CD14-positive monocyte (primary cell): Measurements from ENCODE around the gene SH3GLB2. TPM values are rescaled to one million over a fixed set of nuclear protein-coding genes. Genes with fewer than 3 reads are reported as not detected.

Source experiments
- DNase-seq, 3 donors: peaks; one replicate each; pipeline ENCODE4 v3.0.0-alpha.2; 2011 to 2022
- H2AFZ ChIP-seq: 2 replicates; pipeline ENCODE4 v1.6.0; 2012; ENCODE audit warnings: mild to moderate bottlenecking, low read depth, low read length, inconsistent platforms; ENCODE audit not compliant: insufficient read depth, poor library complexity, severe bottlenecking
- H3K27ac ChIP-seq, 2 donors: 1 replicate in 1 of 2; 2 replicates in 1 of 2; pipeline ENCODE4 v1.5.1; 2012 to 2013; ENCODE audit warnings: low read length in 2 of 2, control low read depth in 1 of 2, inconsistent platforms in 1 of 2, low read depth in 1 of 2, mild to moderate bottlenecking in 1 of 2
- H3K27me3 ChIP-seq, 2 donors: one replicate each; pipeline versions ENCODE4 v1.6.0 to v1.6.1; 2011 to 2013; ENCODE audit warnings: low read length in 2 of 2; ENCODE audit not compliant: control insufficient read depth in 2 of 2, insufficient read depth in 2 of 2
- H3K36me3 ChIP-seq, 2 donors: replicated peaks in 1 of 2; 1 replicate in 1 of 2; 2 replicates in 1 of 2; pipeline versions ENCODE4 v1.5.1 to v1.6.1; 2012 to 2013; ENCODE audit warnings: low read length in 2 of 2, control low read depth in 1 of 2, inconsistent platforms in 1 of 2, mild to moderate bottlenecking in 1 of 2; ENCODE audit not compliant: insufficient read depth in 2 of 2, control insufficient read depth in 1 of 2
- H3K4me1 ChIP-seq, 2 donors: 1 replicate in 1 of 2; 2 replicates in 1 of 2; pipeline versions ENCODE4 v1.5.1 to v1.6.1; 2012 to 2013; ENCODE audit warnings: low read length in 2 of 2, control low read depth in 1 of 2, inconsistent platforms in 1 of 2, mild to moderate bottlenecking in 1 of 2, moderate library complexity in 1 of 2; ENCODE audit not compliant: insufficient read depth in 2 of 2, control insufficient read depth in 1 of 2
- H3K4me2 ChIP-seq: replicated peaks from 2 replicates; pipeline ENCODE3; 2012; ENCODE audit warnings: low read length, moderate library complexity, mild to moderate bottlenecking; ENCODE audit not compliant: poor library complexity, severe bottlenecking; ENCODE audit errors: extremely low read depth
- H3K4me3 ChIP-seq, 3 experiments: fragments of 200-600 bp in 1 of 3; sonication (generic) in 1 of 3; replicated peaks in 1 of 3; 1 replicate in 2 of 3; 2 replicates in 1 of 3; pipeline ENCODE4 v1.5.1; 2011 to 2013; ENCODE audit warnings: low read length in 3 of 3, mild to moderate bottlenecking in 3 of 3, control low read depth in 2 of 3, low read depth in 2 of 3, inconsistent platforms in 1 of 3, moderate library complexity in 1 of 3
- H3K79me2 ChIP-seq: 2 replicates; pipeline ENCODE4 v1.6.0; 2012; ENCODE audit warnings: mild to moderate bottlenecking, control low read depth, inconsistent platforms, low read length, moderate library complexity; ENCODE audit not compliant: insufficient read depth
- H3K9ac ChIP-seq: 2 replicates; pipeline ENCODE4 v1.6.0; 2017; ENCODE audit warnings: low read length, mild to moderate bottlenecking; ENCODE audit not compliant: insufficient read depth, poor library complexity, severe bottlenecking
- H3K9me3 ChIP-seq, 2 donors: replicated peaks in 1 of 2; 1 replicate in 1 of 2; 2 replicates in 1 of 2; pipeline versions ENCODE4 v1.5.1 to v1.6.1; 2012 to 2013; ENCODE audit warnings: low read length in 2 of 2, control low read depth in 1 of 2; ENCODE audit not compliant: control insufficient read depth in 1 of 2, insufficient read depth in 1 of 2
- H4K20me1 ChIP-seq: 2 replicates; pipeline ENCODE4 v1.6.0; 2012; ENCODE audit warnings: mild to moderate bottlenecking, low read length, control low read depth, moderate library complexity; ENCODE audit not compliant: insufficient read depth
- H3K27ac Mint-ChIP-seq, 7 donors: one replicate each; pipeline ENCODE4 v1.8.0; 2020; ENCODE audit warnings: mild to moderate bottlenecking in 7 of 7, mixed read lengths in 7 of 7, moderate library complexity in 6 of 7, inconsistent platforms in 2 of 7
- H3K27me3 Mint-ChIP-seq, 3 donors: one replicate each; pipeline ENCODE4 v1.8.0; 2021 to 2022; ENCODE audit warnings: low read depth in 3 of 3, mild to moderate bottlenecking in 3 of 3, mixed read lengths in 3 of 3, moderate library complexity in 3 of 3, inconsistent platforms in 1 of 3
- H3K36me3 Mint-ChIP-seq, 2 donors: one replicate each; pipeline ENCODE4 v1.8.0; 2020; ENCODE audit warnings: mixed read lengths in 2 of 2, inconsistent platforms in 1 of 2, mild to moderate bottlenecking in 1 of 2
- H3K4me1 Mint-ChIP-seq: one replicate; pipeline ENCODE4 v1.8.0; 2020; ENCODE audit warnings: mild to moderate bottlenecking, mixed read lengths
- H3K4me3 Mint-ChIP-seq, 2 donors: one replicate each; pipeline ENCODE4 v1.8.0; 2020; ENCODE audit warnings: mild to moderate bottlenecking in 2 of 2, mixed read lengths in 2 of 2, moderate library complexity in 1 of 2
- H3K9me3 Mint-ChIP-seq, 7 donors: one replicate each; pipeline ENCODE4 v1.8.0; 2020 to 2022; ENCODE audit warnings: mixed read lengths in 7 of 7, mild to moderate bottlenecking in 6 of 7, moderate library complexity in 6 of 7, inconsistent platforms in 2 of 7
- CTCF ChIP-seq: fragments of 200-600 bp; IDR thresholded peaks from one replicate; pipeline ENCODE4 v1.8.0; 2022; ENCODE audit warnings: antibody characterized with exemption, mild to moderate bottlenecking
- WGBS: methylation state at CpG from one replicate; pipeline ENCODE4 v1.1.5; 2013; ENCODE audit warnings: missing lambda C conversion rate; ENCODE audit not compliant: insufficient coverage; 5-methylcytosine and 5-hydroxymethylcytosine counted together
- intact Hi-C, 2 donors: fragments of 100-400 bp; cut with micrococcal nuclease; formaldehyde crosslinking; loops; one replicate each; pipeline versions ENCODE4 v1.15.0 to v1.15.1; 2023
- polyA plus RNA-seq, 3 donors: library from polyadenylated mRNA; depleted of rRNA in 1 of 3; unstranded in 2 of 3; stranded (reverse) in 1 of 3; fragments of 300-500 nt in 2 of 3; fragments of >200 nt in 1 of 3; fragmentation: Illumina TruSeq in 2 of 3; gene quantifications; 1 replicate in 2 of 3; 2 replicates in 1 of 3; pipeline ENCODE4 v1.2.3, GENCODE V29; 2012 to 2021

The SH3GLB2 gene
- polyA plus RNA-seq, 3 donors: 8.0 to 77.0 (median 25.9) TPM

- no peaks in the 10 kb centered on the region for H3K4me1 ChIP-seq
- no CpG with 5 or more reads among the region's 8 CpGs for WGBS
- Mint-ChIP-seq H3K36me3 (peaks cover 90 to 98% of the 10 kb centered on the region in 2 donors), H3K27ac (no peak overlapping the region), H3K4me1 (no peaks in the 10 kb centered on the region), H3K9me3 (no peaks in the 10 kb centered on the region), H3K27me3 (peaks cover 0 to 1% (median 0%) of the 10 kb centered on the region in 3 donors), H3K4me3 (no peak overlapping the region)
- no peak overlapping the region for H3K27ac ChIP-seq
- no peaks in the 10 kb centered on the region for H3K9me3 ChIP-seq
- no peak overlapping the region for H2AFZ ChIP-seq
- H4K20me1 ChIP-seq: no peaks in the 10 kb centered on the region
- no peak overlapping the region for H3K4me2 ChIP-seq
- peaks cover 91 to 99% of the 10 kb centered on the region in 2 donors for H3K36me3 ChIP-seq
- no peak overlapping the region for H3K9ac ChIP-seq
- TF ChIP-seq CTCF: no peak
- H3K27me3 ChIP-seq: no peaks in the 10 kb centered on the region
- DNase-seq: no peak
- intact Hi-C loops: no loop called here
- no peak overlapping the region for H3K4me3 ChIP-seq
- no peaks in the 10 kb centered on the region for H3K79me2 ChIP-seq
These were observed 44.6 kb downstream of the SH3GLB2 start for GRCh38 chr9:128983536-128983935.

GRCh38 chr9:128979111-128979510 lies 49.0 kb downstream of the SH3GLB2 start:
- Histone ChIP-seq H3K9ac (no peak overlapping the region), H3K79me2 (no peaks in the 10 kb centered on the region), H3K4me2 (no peak overlapping the region), H3K4me1 (no peaks in the 10 kb centered on the region), H3K4me3 (no peak overlapping the region), H3K9me3 (no peaks in the 10 kb centered on the region), H4K20me1 (no peaks in the 10 kb centered on the region), H2AFZ (no peak overlapping the region), H3K27me3 (no peaks in the 10 kb centered on the region), H3K27ac (no peak overlapping the region), H3K36me3 (peaks cover 80 to 99% of the 10 kb centered on the region in 2 donors)
- Mint-ChIP-seq H3K9me3 (no peaks in the 10 kb centered on the region), H3K27ac (no peak overlapping the region), H3K4me3 (no peak overlapping the region), H3K36me3 (peaks cover 79 to 97% of the 10 kb centered on the region in 2 donors), H3K27me3 (peaks cover 0 to 1% (median 0%) of the 10 kb centered on the region in 3 donors), H3K4me1 (no peaks in the 10 kb centered on the region)
- DNase-seq: no peak
- WGBS: no CpG with 5 or more reads among the region's 3 CpGs
- intact Hi-C loops: no loop called here
- TF ChIP-seq CTCF: no peak
